Pancreas (tissue), 10 donors: ENCODE data around the gene COA1. TPM values are rescaled to one million over a fixed set of nuclear protein-coding genes. Genes with fewer than 3 reads are reported as not detected.
A peak's percentile ranks its signal among the peaks of the same experiment; 100 is the strongest.

Source experiments
- ATAC-seq, 4 donors: fragments of 200-7000 bp; cut with Tn5 transposase; one replicate each; pipeline versions ENCODE4 v1.8.0 to v1.9.1; 2020; ENCODE audit warnings: mild to moderate bottlenecking in 4 of 4, moderate library complexity in 4 of 4
- DNase-seq, 6 donors: peaks; one replicate each; pipeline ENCODE4 v3.0.0-alpha.2; 2020
- FAIRE-seq: peaks from 2 replicates; lab custom pipeline; 2012; peaks lifted over from hg19 to GRCh38; lab: Jason Lieb, UNC
- H3K27ac ChIP-seq, 4 donors: fragments of 200-600 bp; sonication (generic); 1 replicate in 3 of 4; 2 replicates in 1 of 4; pipeline versions ENCODE4 v1.5.0 to v1.8.0; 2020
- H3K27me3 ChIP-seq, 4 donors: fragments of 200-600 bp; one replicate each; pipeline ENCODE4 v1.8.0; 2021
- H3K36me3 ChIP-seq, 3 donors: fragments of 200-600 bp; sonication (generic) in 1 of 3; one replicate each; pipeline versions ENCODE4 v1.5.0 to v1.8.0; 2020 to 2021
- H3K4me1 ChIP-seq, 3 donors: fragments of 200-600 bp; one replicate each; pipeline ENCODE4 v1.8.0; 2021
- H3K4me3 ChIP-seq, 4 donors: fragments of 200-600 bp; sonication (generic) in 2 of 4; one replicate each; pipeline versions ENCODE4 v1.5.0 to v1.8.0; 2020 to 2021
- H3K9me3 ChIP-seq, 4 donors: fragments of 200-600 bp; one replicate each; pipeline ENCODE4 v1.8.0; 2021
- WGBS, 2 donors: extraction: QIAGEN DNeasy Blood & Tissue Kit; methylation state at CpG; one replicate each; pipeline ENCODE4 v1.1.7; 2013; 5-methylcytosine and 5-hydroxymethylcytosine counted together
- intact Hi-C, 3 donors: fragments of 100-400 bp; cut with DNase I; formaldehyde crosslinking; loops; one replicate each; pipeline versions ENCODE4 v1.11.1 to v1.14.2; 2022
- polyA plus RNA-seq, 2 donors: library from polyadenylated mRNA; stranded (reverse); fragments of 200-250 nt; gene quantifications; one replicate each; pipeline ENCODE4 v1.2.3, GENCODE V29; 2013
- total RNA-seq, 6 donors: library from RNA; stranded (reverse); fragmentation: NEBNext Ultra II Directional in 4 of 6; extraction: Animal tissue kit (Norgen Biotek cat#: 25700) in 4 of 6; gene quantifications; one replicate each; pipeline versions ENCODE4 v1.2.1 to v1.2.4, GENCODE V29; 2021 to 2023
- TF ChIP-seq, protein P1 (sequence below), 4 donors: fragments of 200-600 bp; sonication (generic) in 3 of 4; IDR thresholded peaks; one replicate each; pipeline versions ENCODE4 v1.5.0 to v1.8.0; 2021; ENCODE audit warnings: antibody characterized with exemption in 4 of 4
- donor health status: healthy with polysubstance abuse.
- donor health status: DM: no; HTN: no; CAD: no; lungs with moderate emphysema.
- donor health status: DM: no; HTN: no; CAD: no.
- donor health status: control.
- donor health status: control.
- donor health status: Bipolar disorder and iron deficiency.
- donor health status: DM: yes; HTN: yes; CAD: no.
- donor health status: DM: no; HTN: no; CAD: no.
- donor health status: DM: no; HTN: no; CAD: no.
- donor health status: DM: yes; HTN: yes; CAD: no.

COA1 gene
- total and polyA plus RNA-seq, 8 donors, result 24.6 to 34.4 (median 27.1) TPM

- H3K27ac ChIP-seq, result no peak overlapping the region
- H3K27me3 ChIP-seq, result no peaks in the 10 kb centered on the region
- no peaks in the 10 kb centered on the region for H3K9me3 ChIP-seq
- TF ChIP-seq, protein P1, sequence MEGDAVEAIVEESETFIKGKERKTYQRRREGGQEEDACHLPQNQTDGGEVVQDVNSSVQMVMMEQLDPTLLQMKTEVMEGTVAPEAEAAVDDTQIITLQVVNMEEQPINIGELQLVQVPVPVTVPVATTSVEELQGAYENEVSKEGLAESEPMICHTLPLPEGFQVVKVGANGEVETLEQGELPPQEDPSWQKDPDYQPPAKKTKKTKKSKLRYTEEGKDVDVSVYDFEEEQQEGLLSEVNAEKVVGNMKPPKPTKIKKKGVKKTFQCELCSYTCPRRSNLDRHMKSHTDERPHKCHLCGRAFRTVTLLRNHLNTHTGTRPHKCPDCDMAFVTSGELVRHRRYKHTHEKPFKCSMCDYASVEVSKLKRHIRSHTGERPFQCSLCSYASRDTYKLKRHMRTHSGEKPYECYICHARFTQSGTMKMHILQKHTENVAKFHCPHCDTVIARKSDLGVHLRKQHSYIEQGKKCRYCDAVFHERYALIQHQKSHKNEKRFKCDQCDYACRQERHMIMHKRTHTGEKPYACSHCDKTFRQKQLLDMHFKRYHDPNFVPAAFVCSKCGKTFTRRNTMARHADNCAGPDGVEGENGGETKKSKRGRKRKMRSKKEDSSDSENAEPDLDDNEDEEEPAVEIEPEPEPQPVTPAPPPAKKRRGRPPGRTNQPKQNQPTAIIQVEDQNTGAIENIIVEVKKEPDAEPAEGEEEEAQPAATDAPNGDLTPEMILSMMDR (IDR thresholded peaks at IDR 0.05), result no peak
- FAIRE-seq, result no peak
- H3K4me1 ChIP-seq, result peaks cover 0 to under 1% (median 0%) of the 10 kb centered on the region in 3 donors
- intact Hi-C loops, result no loop called here
- 72 to 82% methylated on average over 4 of the region's 4 CpGs for WGBS, 2 donors
- H3K36me3 ChIP-seq, result peaks cover 0 to 5% (median 0%) of the 10 kb centered on the region in 3 donors
- ATAC-seq, result no peak
- DNase-seq, result no peak
- H3K4me3 ChIP-seq, result no peak overlapping the region
Measured at GRCh38 chr7:43619213-43620012, 109.9 kb downstream of the COA1 start.

DNA sequence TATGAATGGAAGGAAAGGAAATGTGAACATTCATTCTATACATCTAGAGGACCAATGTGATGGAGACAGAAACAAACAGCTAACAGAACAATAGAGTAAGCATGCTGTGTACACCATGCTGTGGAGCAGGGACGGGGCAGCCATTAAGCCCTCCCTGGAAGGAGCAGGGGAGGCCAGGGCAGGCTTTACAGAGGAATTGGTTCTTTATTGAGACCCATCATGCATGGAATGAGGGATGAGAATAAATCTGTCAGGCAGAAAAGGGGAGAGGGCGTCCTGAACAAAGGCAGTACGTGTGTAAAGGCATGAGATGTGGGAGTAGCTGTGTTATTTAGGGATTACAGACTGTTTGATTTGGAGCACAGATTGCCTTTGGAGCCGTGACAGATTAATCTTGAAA is 111.2 kb downstream of the COA1 start:
- no peak for ATAC-seq
- Histone ChIP-seq H3K27me3 (no peaks in the 10 kb centered on the region), H3K36me3 (no peaks in the 10 kb centered on the region), H3K9me3 (no peaks in the 10 kb centered on the region), H3K4me3 (no peak overlapping the region), H3K27ac (no peak overlapping the region), H3K4me1 (peaks cover 0 to 4% (median 0%) of the 10 kb centered on the region in 3 donors)
- 61 to 62% methylated on average over 4 of the region's 4 CpGs for WGBS, 2 donors
- intact Hi-C loops, result no loop called here
- FAIRE-seq, result no peak
- TF ChIP-seq, protein P1 (IDR thresholded peaks at IDR 0.05), result no peak
- no peak for DNase-seq

- no peak overlapping the region for H3K27ac ChIP-seq
- intact Hi-C loops, result no loop called here
Measured at GRCh38 chr7:43616977-43617376, 112.3 kb downstream of the COA1 start.

GRCh38 chr7:43615558-43616145 is 113.7 kb downstream of the COA1 start:
- no peaks in the 10 kb centered on the region for H3K27me3 ChIP-seq
- H3K4me1 ChIP-seq, result peaks cover 0 to 4% (median 0%) of the 10 kb centered on the region in 3 donors
- intact Hi-C loops, result no loop called here
- ATAC-seq (no peak), DNase-seq (no peak), FAIRE-seq (no peak)
- H3K4me3 ChIP-seq, result no peak overlapping the region
- WGBS, 2 donors, result 78 to 84% methylated on average over 7 of the region's 7 CpGs
- peak overlapping the region in 1 of 4 donors; percentile 7 for H3K27ac ChIP-seq
- TF ChIP-seq, protein P1 (IDR thresholded peaks at IDR 0.05), result no peak
- no peaks in the 10 kb centered on the region for H3K9me3 ChIP-seq
- H3K36me3 ChIP-seq, result no peaks in the 10 kb centered on the region

More at GRCh38 chr7:43616977-43617376, 112.3 kb downstream of the COA1 start:
- 95 to 96% methylated on average over 4 of the region's 4 CpGs for WGBS, 2 donors
- Histone ChIP-seq H3K4me3 (no peak overlapping the region), H3K9me3 (no peaks in the 10 kb centered on the region), H3K27me3 (no peaks in the 10 kb centered on the region), H3K4me1 (peaks cover 0 to 4% (median 0%) of the 10 kb centered on the region in 3 donors), H3K36me3 (no peaks in the 10 kb centered on the region)
- ATAC-seq (no peak), FAIRE-seq (no peak), DNase-seq (no peak)
- TF ChIP-seq, protein P1 (IDR thresholded peaks at IDR 0.05), result no peak
